Nephron progenitor cell (in vitro differentiated cells): ENCODE measurements around the gene HSBP1L1.

Experiments used
- DNase-seq: peaks from one replicate; pipeline ENCODE4 v3.0.0; 2021
- H3K27ac Mint-ChIP-seq: 2 replicates; pipeline ENCODE4 v1.8.0; 2021; ENCODE audit warnings: mild to moderate bottlenecking, moderate library complexity, mixed read lengths
- H3K27me3 Mint-ChIP-seq: 2 replicates; pipeline ENCODE4 v1.8.0; 2021; ENCODE audit warnings: mild to moderate bottlenecking, low read depth, mixed read lengths; ENCODE audit not compliant: poor library complexity
- H3K36me3 Mint-ChIP-seq: 2 replicates; pipeline ENCODE4 v1.8.0; 2021; ENCODE audit warnings: low read depth, mixed read lengths
- H3K4me1 Mint-ChIP-seq: 2 replicates; pipeline ENCODE4 v1.8.0; 2021; ENCODE audit warnings: mixed read lengths
- H3K4me3 Mint-ChIP-seq: 2 replicates; pipeline ENCODE4 v1.8.0; 2021; ENCODE audit warnings: mild to moderate bottlenecking, moderate library complexity, mixed read lengths
- H3K9me3 Mint-ChIP-seq: 2 replicates; pipeline ENCODE4 v1.8.0; 2021; ENCODE audit warnings: mild to moderate bottlenecking, moderate library complexity, mixed read lengths
- TF ChIP-seq, protein P1 (sequence below): fragments of 200-600 bp; sonication (generic); IDR thresholded peaks from 2 replicates; pipeline ENCODE4 v1.5.0; 2021; ENCODE audit warnings: antibody characterized with exemption

Gene HSBP1L1

GRCh38 chr18:79985172-79985571 is 20.7 kb downstream of the HSBP1L1 start:
- TF ChIP-seq, protein P1, sequence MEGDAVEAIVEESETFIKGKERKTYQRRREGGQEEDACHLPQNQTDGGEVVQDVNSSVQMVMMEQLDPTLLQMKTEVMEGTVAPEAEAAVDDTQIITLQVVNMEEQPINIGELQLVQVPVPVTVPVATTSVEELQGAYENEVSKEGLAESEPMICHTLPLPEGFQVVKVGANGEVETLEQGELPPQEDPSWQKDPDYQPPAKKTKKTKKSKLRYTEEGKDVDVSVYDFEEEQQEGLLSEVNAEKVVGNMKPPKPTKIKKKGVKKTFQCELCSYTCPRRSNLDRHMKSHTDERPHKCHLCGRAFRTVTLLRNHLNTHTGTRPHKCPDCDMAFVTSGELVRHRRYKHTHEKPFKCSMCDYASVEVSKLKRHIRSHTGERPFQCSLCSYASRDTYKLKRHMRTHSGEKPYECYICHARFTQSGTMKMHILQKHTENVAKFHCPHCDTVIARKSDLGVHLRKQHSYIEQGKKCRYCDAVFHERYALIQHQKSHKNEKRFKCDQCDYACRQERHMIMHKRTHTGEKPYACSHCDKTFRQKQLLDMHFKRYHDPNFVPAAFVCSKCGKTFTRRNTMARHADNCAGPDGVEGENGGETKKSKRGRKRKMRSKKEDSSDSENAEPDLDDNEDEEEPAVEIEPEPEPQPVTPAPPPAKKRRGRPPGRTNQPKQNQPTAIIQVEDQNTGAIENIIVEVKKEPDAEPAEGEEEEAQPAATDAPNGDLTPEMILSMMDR: no peak
- H3K9me3 Mint-ChIP-seq: no peaks in the 10 kb centered on the region
- peaks cover 44% of the 10 kb centered on the region for H3K36me3 Mint-ChIP-seq
- DNase-seq: no peak
- peaks cover 47% of the 10 kb centered on the region for H3K4me1 Mint-ChIP-seq
- H3K4me3 Mint-ChIP-seq: no peak overlapping the region
- no peak overlapping the region for H3K27ac Mint-ChIP-seq
- no peaks in the 10 kb centered on the region for H3K27me3 Mint-ChIP-seq

- Mint-ChIP-seq H3K36me3 (peaks cover 40% of the 10 kb centered on the region), H3K27me3 (peaks cover 5% of the 10 kb centered on the region), H3K4me3 (peak overlapping the region; percentile 96), H3K4me1 (peaks cover 36% of the 10 kb centered on the region), H3K9me3 (no peaks in the 10 kb centered on the region), H3K27ac (no peak overlapping the region)
- DNase-seq: no peak
- TF ChIP-seq, protein P1: no peak
Measured at GRCh38 chr18:79986726-79987125, 22.3 kb downstream of the HSBP1L1 start.

- no peak overlapping the region for H3K27ac Mint-ChIP-seq
- no peaks in the 10 kb centered on the region for H3K9me3 Mint-ChIP-seq
- H3K4me3 Mint-ChIP-seq: peak overlapping the region; percentile 96
- TF ChIP-seq, protein P1: no peak
- peaks cover 32% of the 10 kb centered on the region for H3K36me3 Mint-ChIP-seq
- H3K4me1 Mint-ChIP-seq: peaks cover 31% of the 10 kb centered on the region
- peaks cover 12% of the 10 kb centered on the region for H3K27me3 Mint-ChIP-seq
- no peak for DNase-seq
Measured at GRCh38 chr18:79987566-79987965, 23.1 kb downstream of the HSBP1L1 start.

DNA sequence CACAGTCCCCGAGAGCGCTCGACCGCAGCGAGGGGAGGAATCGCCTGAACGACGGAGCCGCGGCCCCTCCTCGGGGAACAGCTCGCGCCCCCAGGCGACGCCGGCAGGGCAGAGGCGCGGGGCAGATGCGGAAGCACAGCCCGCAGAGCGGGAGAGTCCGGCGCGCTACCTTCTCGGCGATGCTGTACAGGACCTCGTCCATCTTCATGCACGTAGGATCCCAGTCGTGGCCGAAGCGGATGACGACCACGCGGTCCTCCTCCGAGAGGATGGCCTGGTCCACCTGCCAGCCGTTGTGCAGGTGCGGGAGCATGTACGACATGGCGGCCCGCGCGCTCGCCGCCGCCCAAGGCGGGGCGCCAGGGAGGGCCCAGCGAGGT is 23.6 kb downstream of the HSBP1L1 start:
- Mint-ChIP-seq H3K27me3 (peaks cover 16% of the 10 kb centered on the region), H3K36me3 (peaks cover 30% of the 10 kb centered on the region), H3K9me3 (no peaks in the 10 kb centered on the region)

DNA sequence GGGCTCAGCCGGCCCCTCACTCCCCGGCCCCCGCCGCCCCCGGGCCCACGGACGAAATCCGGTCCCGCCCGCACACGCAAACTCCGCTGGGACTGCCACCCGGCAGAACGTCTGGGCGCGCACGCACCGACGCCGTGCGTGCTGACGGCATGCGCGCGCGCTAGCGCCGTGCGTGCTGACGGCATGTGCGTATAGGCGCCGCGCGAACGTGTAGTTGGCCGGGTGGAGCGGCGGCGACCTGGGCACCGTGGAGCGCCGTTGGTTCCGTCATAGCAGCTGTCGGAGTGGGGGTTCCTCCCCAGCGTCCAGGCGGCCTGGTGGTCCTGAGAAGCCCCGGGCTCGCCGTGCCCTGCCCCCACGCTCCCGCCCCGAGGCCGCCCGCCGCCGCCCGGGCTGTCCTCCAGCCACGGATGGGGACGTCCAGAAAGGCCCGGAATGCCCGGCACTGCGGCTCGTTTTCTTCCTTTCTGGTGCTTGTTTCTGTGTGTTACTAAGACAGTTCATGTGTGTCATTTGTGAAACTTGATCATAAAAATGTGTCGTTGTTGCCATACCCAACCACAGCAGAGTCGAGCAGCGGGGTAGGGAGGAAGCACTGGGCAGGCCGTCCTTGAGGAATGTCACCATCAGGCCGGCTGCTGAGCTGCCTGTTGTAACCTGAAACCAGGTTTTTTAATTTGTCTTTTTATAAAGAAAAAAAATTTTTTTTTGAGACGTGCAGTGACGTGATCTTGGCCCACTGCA is 24.2 kb downstream of the HSBP1L1 start, which contains the start of gene TXNL4A:
Gene TXNL4A (minus strand): TSS at position 113 of the 744 bp plus-strand sequence. CDS start 171 bp downstream, outside the sequence.
- H3K4me3 Mint-ChIP-seq: peak within 1 kb of the TSS; percentile 96
- TF ChIP-seq, protein P1: no peak
- H3K36me3 Mint-ChIP-seq: peaks cover 30% of the 10 kb centered on the region
- H3K27ac Mint-ChIP-seq: peak within 1 kb of the TSS; percentile 99
- peak; percentile 69 for DNase-seq
- H3K4me1 Mint-ChIP-seq: peaks cover 30% of the 10 kb centered on the region
- no peaks in the 10 kb centered on the region for H3K9me3 Mint-ChIP-seq
- H3K27me3 Mint-ChIP-seq: peaks cover 16% of the 10 kb centered on the region

More for the DNA sequence above, 23.6 kb downstream of the HSBP1L1 start:
- no peak overlapping the region for H3K27ac Mint-ChIP-seq
- peaks cover 30% of the 10 kb centered on the region for H3K4me1 Mint-ChIP-seq
- peak overlapping the region; percentile 96 for H3K4me3 Mint-ChIP-seq
- DNase-seq: peak; percentile 80
- TF ChIP-seq, protein P1: no peak

- TF ChIP-seq, protein P1: no peak
- Mint-ChIP-seq H3K4me3 (peak overlapping the region; percentile 96), H3K9me3 (no peaks in the 10 kb centered on the region), H3K27me3 (peaks cover 18% of the 10 kb centered on the region), H3K36me3 (peaks cover 24% of the 10 kb centered on the region), H3K27ac (peak overlapping the region; percentile 99), H3K4me1 (peaks cover 30% of the 10 kb centered on the region)
- no peak for DNase-seq
Measured at GRCh38 chr18:79989195-79989497, 24.7 kb downstream of the HSBP1L1 start.
